Liver (tissue), 9 donors: Measurements from ENCODE around the gene FOXO6. TPM values are rescaled to one million over a fixed set of nuclear protein-coding genes. Genes with fewer than 3 reads are reported as not detected.

ENCODE experiments used
- DNase-seq: peaks from one replicate; pipeline ENCODE4 v3.0.0-alpha.2; 2017; ENCODE audit warnings: low spot score
- H3K27ac ChIP-seq, 2 donors: one replicate each; pipeline ENCODE4 v1.7.0; 2013; ENCODE audit warnings: inconsistent platforms in 2 of 2, low read length in 2 of 2, control low read depth in 1 of 2, low read depth in 1 of 2, mild to moderate bottlenecking in 1 of 2
- H3K27me3 ChIP-seq, 4 donors: one replicate each; pipeline versions ENCODE4 v1.6.1 to v1.7.0; 2013; ENCODE audit warnings: low read length in 3 of 4, inconsistent platforms in 1 of 4, mild to moderate bottlenecking in 1 of 4, moderate library complexity in 1 of 4; ENCODE audit not compliant: control insufficient read depth in 4 of 4, insufficient read depth in 4 of 4
- H3K36me3 ChIP-seq, 4 donors: one replicate each; pipeline versions ENCODE4 v1.6.1 to v1.7.0; 2013; ENCODE audit warnings: low read length in 3 of 4, mild to moderate bottlenecking in 3 of 4, low read depth in 1 of 4, moderate library complexity in 1 of 4; ENCODE audit not compliant: control insufficient read depth in 4 of 4, insufficient read depth in 3 of 4
- H3K4me1 ChIP-seq, 4 donors: one replicate each; pipeline versions ENCODE4 v1.6.1 to v1.7.0; 2013; ENCODE audit warnings: low read length in 3 of 4, mild to moderate bottlenecking in 3 of 4, moderate library complexity in 1 of 4; ENCODE audit not compliant: control insufficient read depth in 4 of 4, insufficient read depth in 4 of 4
- H3K4me3 ChIP-seq, 3 donors: one replicate each; pipeline versions ENCODE4 v1.6.1 to v1.7.0; 2013; ENCODE audit warnings: low read length in 3 of 3, control low read depth in 1 of 3, low read depth in 1 of 3, mild to moderate bottlenecking in 1 of 3
- H3K9ac ChIP-seq, 2 donors: one replicate each; pipeline ENCODE4 v1.7.0; 2013; ENCODE audit warnings: low read length in 2 of 2, mild to moderate bottlenecking in 2 of 2, moderate library complexity in 2 of 2, control low read depth in 1 of 2, low read depth in 1 of 2
- H3K9me3 ChIP-seq, 4 donors: one replicate each; pipeline versions ENCODE4 v1.6.1 to v1.7.0; 2013; ENCODE audit warnings: low read length in 3 of 4; ENCODE audit not compliant: control insufficient read depth in 4 of 4
- ATF3 ChIP-seq: IDR thresholded peaks from 2 replicates; pipeline ENCODE4 v1.6.1; 2016; ENCODE audit warnings: antibody characterized with exemption
- CTCF ChIP-seq: fragments of 150-350 bp; IDR thresholded peaks from 2 replicates; pipeline ENCODE4 v1.5.1; 2017; ENCODE audit warnings: improper control_type of control experiment, low read depth, low read length; ENCODE audit not compliant: missing input control
- EGR1 ChIP-seq, 2 donors: IDR thresholded peaks; 2 replicates each; pipeline ENCODE4 v1.6.1; 2016 to 2018; ENCODE audit warnings: antibody characterized with exemption in 2 of 2, low read depth in 2 of 2
- FOXA2 ChIP-seq: IDR thresholded peaks from 2 replicates; pipeline ENCODE4 v1.6.1; 2016; ENCODE audit warnings: antibody characterized with exemption
- GABPA ChIP-seq, 2 donors: IDR thresholded peaks in 1 of 2; conservative IDR thresholded peaks in 1 of 2; 2 replicates each; pipeline ENCODE4 v1.6.1; 2016; ENCODE audit warnings: antibody characterized with exemption in 2 of 2, mild to moderate bottlenecking in 1 of 2, moderate library complexity in 1 of 2
- HNF4A ChIP-seq, 2 donors: conservative IDR thresholded peaks; 2 replicates each; pipeline ENCODE4 v1.6.1; 2016; ENCODE audit warnings: antibody characterized with exemption in 2 of 2, mild to moderate bottlenecking in 2 of 2
- HNF4G ChIP-seq: IDR thresholded peaks from 2 replicates; pipeline ENCODE4 v1.6.1; 2016; ENCODE audit warnings: antibody characterized with exemption
- JUND ChIP-seq, 2 donors: IDR thresholded peaks; 2 replicates each; pipeline ENCODE4 v1.6.1; 2016; ENCODE audit warnings: antibody characterized with exemption in 2 of 2
- MAX ChIP-seq: IDR thresholded peaks from 2 replicates; pipeline ENCODE4 v1.6.1; 2016; ENCODE audit warnings: antibody characterized with exemption
- NR2F2 ChIP-seq: IDR thresholded peaks from 2 replicates; pipeline ENCODE4 v1.6.1; 2016; ENCODE audit warnings: antibody characterized with exemption
- RAD21 ChIP-seq, 2 donors: IDR thresholded peaks; 2 replicates each; pipeline ENCODE4 v1.6.1; 2016; ENCODE audit warnings: antibody characterized with exemption in 2 of 2, mild to moderate bottlenecking in 2 of 2
- REST ChIP-seq: IDR thresholded peaks from 2 replicates; pipeline ENCODE4 v1.6.1; 2016; ENCODE audit warnings: antibody characterized with exemption, mild to moderate bottlenecking
- RXRA ChIP-seq, 2 donors: IDR thresholded peaks; 2 replicates each; pipeline ENCODE4 v1.6.1; 2017 to 2018; ENCODE audit warnings: antibody characterized with exemption in 2 of 2, mild to moderate bottlenecking in 1 of 2
- SP1 ChIP-seq: IDR thresholded peaks from 2 replicates; pipeline ENCODE4 v1.6.1; 2018; ENCODE audit warnings: antibody characterized with exemption, mild to moderate bottlenecking
- TAF1 ChIP-seq: conservative IDR thresholded peaks from 2 replicates; pipeline ENCODE4 v1.6.1; 2016; ENCODE audit warnings: antibody characterized with exemption, mild to moderate bottlenecking
- YY1 ChIP-seq: IDR thresholded peaks from 2 replicates; pipeline ENCODE4 v1.6.1; 2016; ENCODE audit warnings: antibody characterized with exemption, mild to moderate bottlenecking
- WGBS: extraction: QIAGEN DNeasy Blood & Tissue Kit; methylation state at CpG from one replicate; pipeline ENCODE4 v1.1.7; 2013; 5-methylcytosine and 5-hydroxymethylcytosine counted together
- polyA plus RNA-seq, 2 donors: library from polyadenylated mRNA; stranded (reverse) in 1 of 2; unstranded in 1 of 2; fragments of 200-250 nt in 1 of 2; fragments of >200 nt in 1 of 2; fragmentation: Nextera tagmentation in 1 of 2; extraction: Ambion mirVana in 1 of 2; gene quantifications; one replicate each; pipeline versions ENCODE4 v1.2.1 to v1.2.3, GENCODE V29; 2013 to 2015
- total RNA-seq, 2 donors: library from RNA; depleted of rRNA; stranded (reverse); fragments of >200 nt; gene quantifications; one replicate each; pipeline ENCODE4 v1.2.3, GENCODE V29; 2014
- donor health status: healthy.
- donor health status: healthy.
- donor health status: healthy.
- donor health status: healthy.
- donor health status: healthy.

FOXO6 gene
- total and polyA plus RNA-seq, 4 donors: 0.02 to 0.09 (median 0.08) TPM; not detected in 1

GRCh38 chr1:41319807-41320711 lies 41.2 kb upstream of the FOXO6 start:
- Histone ChIP-seq H3K36me3 (no peaks in the 10 kb centered on the region), H3K27ac (no peak overlapping the region), H3K27me3 (no peaks in the 10 kb centered on the region), H3K9me3 (no peaks in the 10 kb centered on the region), H3K4me1 (no peaks in the 10 kb centered on the region), H3K4me3 (no peak overlapping the region), H3K9ac (no peak overlapping the region)
- TF ChIP-seq YY1 (no peak), GABPA (IDR thresholded peaks at IDR 0.05 in 1 of 2, conservative IDR thresholded peaks at IDR 0.05 in 1 of 2) (no peak)
- 90% methylated on average over 12 of the region's 12 CpGs for WGBS
- DNase-seq: no peak

GRCh38 chr1:41320895-41321676 lies 40.1 kb upstream of the FOXO6 start:
- H3K9me3 ChIP-seq: no peaks in the 10 kb centered on the region
- H3K36me3 ChIP-seq: no peaks in the 10 kb centered on the region
- 88% methylated on average over 21 of the region's 21 CpGs for WGBS
- H3K4me1 ChIP-seq: no peaks in the 10 kb centered on the region
- no peak overlapping the region for H3K4me3 ChIP-seq
- no peak for DNase-seq
- no peak overlapping the region for H3K27ac ChIP-seq
- TF ChIP-seq SP1: no peak
- TF ChIP-seq GABPA (IDR thresholded peaks at IDR 0.05 in 1 of 2, conservative IDR thresholded peaks at IDR 0.05 in 1 of 2): no peak
- no peak for TF ChIP-seq RAD21 (IDR thresholded peaks at IDR 0.05)
- no peak for TF ChIP-seq ATF3
- TF ChIP-seq REST: no peak
- no peak for TF ChIP-seq MAX
- TF ChIP-seq HNF4G: no peak
- no peak for TF ChIP-seq FOXA2
- no peak for TF ChIP-seq JUND (IDR thresholded peaks at IDR 0.05)
- no peak for TF ChIP-seq TAF1
- TF ChIP-seq YY1: no peak
- no peak for TF ChIP-seq CTCF
- TF ChIP-seq RXRA (IDR thresholded peaks at IDR 0.05): no peak
- TF ChIP-seq NR2F2: no peak
- no peak for TF ChIP-seq HNF4A (conservative IDR thresholded peaks at IDR 0.05)
- no peak for TF ChIP-seq EGR1 (IDR thresholded peaks at IDR 0.05; ENCODE audit: low read depth in 2 of 2)
- H3K27me3 ChIP-seq: no peaks in the 10 kb centered on the region
- H3K9ac ChIP-seq: no peak overlapping the region
